Chondrocyte (in vitro differentiated cells): ENCODE results near the gene PLB1. TPM values are rescaled to one million over a fixed set of nuclear protein-coding genes. Genes with fewer than 3 reads are reported as not detected.
"Not testable (repeated sequence)": the region's sequence is repeated elsewhere in the genome, so short reads cannot be mapped to it uniquely, and the experiment has no call there.

Experiments used
- DNase-seq: peaks from one replicate; pipeline ENCODE4 v3.0.0; 2021; ENCODE audit warnings: mixed read lengths, low spot score
- H3K27ac Mint-ChIP-seq: one replicate; pipeline ENCODE4 v1.8.0; 2021; ENCODE audit warnings: mild to moderate bottlenecking, moderate library complexity, mixed read lengths; ENCODE audit not compliant: unreplicated experiment
- H3K27me3 Mint-ChIP-seq: 2 replicates; pipeline ENCODE4 v1.8.0; 2021; ENCODE audit warnings: low read depth, mixed read lengths
- H3K36me3 Mint-ChIP-seq: 2 replicates; pipeline ENCODE4 v1.8.0; 2021; ENCODE audit warnings: low read depth, mixed read lengths
- H3K4me1 Mint-ChIP-seq: 2 replicates; pipeline ENCODE4 v1.8.0; 2021; ENCODE audit warnings: low read depth, mild to moderate bottlenecking, mixed read lengths
- H3K4me3 Mint-ChIP-seq: one replicate; pipeline ENCODE4 v1.8.0; 2021; ENCODE audit warnings: mild to moderate bottlenecking, moderate library complexity, mixed read lengths; ENCODE audit not compliant: unreplicated experiment
- H3K9me3 Mint-ChIP-seq: 2 replicates; pipeline ENCODE4 v1.8.0; 2021; ENCODE audit warnings: low read depth, mixed read lengths
- CTCF ChIP-seq: fragments of 200-600 bp; sonication (generic); IDR thresholded peaks from 2 replicates; pipeline ENCODE4 v1.5.0; 2021; ENCODE audit warnings: antibody characterized with exemption, mild to moderate bottlenecking, moderate library complexity
- total RNA-seq: library from RNA; stranded (reverse); gene quantifications from 3 replicates; pipeline ENCODE4 v1.2.1, GENCODE V29; 2021

The PLB1 gene
- total RNA-seq, 1 donor from 2014 or later: 4.4 TPM

- H3K4me1 Mint-ChIP-seq: peaks cover 72% of the 10 kb centered on the region
- H3K4me3 Mint-ChIP-seq: peak overlapping the region; percentile 53
- H3K27me3 Mint-ChIP-seq: no peaks in the 10 kb centered on the region
- H3K36me3 Mint-ChIP-seq: no peaks in the 10 kb centered on the region
- peak overlapping the region; percentile 95 for H3K27ac Mint-ChIP-seq
- DNase-seq: no peak
- no peaks in the 10 kb centered on the region for H3K9me3 Mint-ChIP-seq
- TF ChIP-seq CTCF: no peak
Measured at GRCh38 chr2:28664120-28664842, 168.4 kb downstream of the PLB1 start.

- DNase-seq: no peak
- no peak for TF ChIP-seq CTCF
- peak overlapping the region; percentile 95 for H3K27ac Mint-ChIP-seq
- H3K36me3 Mint-ChIP-seq: no peaks in the 10 kb centered on the region
- H3K4me1 Mint-ChIP-seq: peaks cover 68% of the 10 kb centered on the region
- no peaks in the 10 kb centered on the region for H3K27me3 Mint-ChIP-seq
- H3K9me3 Mint-ChIP-seq: no peaks in the 10 kb centered on the region
- H3K4me3 Mint-ChIP-seq: peak overlapping the region; percentile 53
Measured at GRCh38 chr2:28665041-28665704, 169.3 kb downstream of the PLB1 start.

- Mint-ChIP-seq H3K27ac (peak overlapping the region; percentile 95), H3K4me1 (peaks cover 63% of the 10 kb centered on the region)
- H3K36me3 Mint-ChIP-seq, H3K4me3 Mint-ChIP-seq, H3K9me3 Mint-ChIP-seq, DNase-seq, H3K27me3 Mint-ChIP-seq: not testable (repeated sequence)
Measured at GRCh38 chr2:28665811-28666377, 170.0 kb downstream of the PLB1 start.

GRCh38 chr2:28666496-28667184 is 170.8 kb downstream of the PLB1 start:
- no peak for DNase-seq
- Mint-ChIP-seq H3K27ac (no peak overlapping the region), H3K4me1 (peaks cover 56% of the 10 kb centered on the region)

GRCh38 chr2:28667261-28667660 is 171.4 kb downstream of the PLB1 start:
- no peak for TF ChIP-seq CTCF
- H3K4me3 Mint-ChIP-seq: no peak overlapping the region
- H3K27me3 Mint-ChIP-seq: no peaks in the 10 kb centered on the region
- no peak for DNase-seq
- peaks cover 49% of the 10 kb centered on the region for H3K4me1 Mint-ChIP-seq
- H3K9me3 Mint-ChIP-seq: no peaks in the 10 kb centered on the region
- no peaks in the 10 kb centered on the region for H3K36me3 Mint-ChIP-seq
- no peak overlapping the region for H3K27ac Mint-ChIP-seq

More at GRCh38 chr2:28666496-28667184, 170.8 kb downstream of the PLB1 start:
- H3K36me3 Mint-ChIP-seq: no peaks in the 10 kb centered on the region
- no peak overlapping the region for H3K4me3 Mint-ChIP-seq
- no peaks in the 10 kb centered on the region for H3K9me3 Mint-ChIP-seq
- TF ChIP-seq CTCF: no peak
- no peaks in the 10 kb centered on the region for H3K27me3 Mint-ChIP-seq
